ENCODE measurements around the gene MRPL46.

Gene MRPL46

DNA sequence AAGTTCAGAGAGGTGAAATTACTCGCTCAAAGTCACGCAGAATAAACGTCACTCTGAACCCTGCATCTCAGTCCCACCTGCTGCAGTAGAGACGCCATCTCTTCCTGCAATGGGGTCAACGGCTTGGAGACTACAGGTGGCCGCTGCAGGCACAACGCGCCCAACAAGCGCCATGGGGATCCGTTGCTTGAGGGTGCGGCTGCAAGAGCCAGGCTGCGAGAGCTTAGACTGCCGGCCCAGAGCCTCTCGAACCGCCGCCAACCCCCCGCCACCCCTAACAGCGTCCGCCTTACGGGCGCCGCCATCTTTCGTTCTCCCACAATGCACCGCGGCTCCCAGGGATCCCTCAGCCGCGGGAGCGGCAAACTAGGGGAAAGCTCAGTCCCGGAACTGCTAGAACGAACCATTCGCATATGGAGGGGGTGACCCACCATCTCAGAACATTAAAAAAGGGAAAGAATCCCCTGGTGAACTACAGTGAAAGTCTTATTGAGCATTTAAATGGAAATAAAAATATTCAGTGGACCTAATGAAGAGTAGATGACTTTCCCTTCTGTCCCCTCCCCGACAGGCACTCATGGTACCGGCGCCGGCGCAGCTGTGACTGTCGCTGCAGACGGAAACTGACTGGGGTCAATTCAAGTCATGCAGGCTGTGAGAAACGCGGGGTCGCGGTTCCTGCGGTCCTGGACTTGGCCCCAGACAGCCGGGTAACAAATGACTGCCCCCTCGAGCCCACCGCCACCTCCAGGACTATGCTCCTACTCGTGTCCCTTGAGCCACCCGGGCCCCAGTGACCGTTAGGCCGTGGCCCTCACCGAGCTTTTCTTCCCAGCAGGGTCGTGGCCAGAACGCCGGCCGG lies at the start of gene MRPL46, which contains the start of gene MRPS11:
MRPL46 (minus strand) TSS at position 316 of the 862 bp plus-strand sequence; CDS start at position 305, 11 bp downstream.
MRPS11 (plus strand) TSS at position 636 of the 862 bp plus-strand sequence; CDS start at position 646, 10 bp downstream.
- DNase-seq, result peak; percentile 85

DNA sequence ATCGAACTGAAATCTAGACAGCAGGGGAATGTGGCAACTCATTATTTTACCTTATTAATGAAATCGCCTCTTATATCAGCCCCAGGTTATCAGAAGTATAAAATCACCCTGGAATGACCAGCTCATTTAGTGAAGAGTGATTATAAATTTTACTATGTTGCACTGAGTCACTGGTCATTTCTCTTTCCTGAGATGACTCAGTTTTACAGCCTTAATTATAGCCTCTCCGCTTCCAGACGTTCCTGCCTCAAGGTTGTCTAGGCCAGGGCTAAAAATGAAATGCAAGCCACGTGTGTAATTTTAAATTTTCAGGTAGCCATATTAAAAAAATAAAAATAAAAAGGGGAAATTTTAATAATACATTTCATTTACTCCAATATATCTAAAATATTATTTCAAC lies 46.0 kb upstream of the MRPL46 start:
- peak; percentile 49 for DNase-seq

- DNase-seq, result peak; percentile 36
These were observed 45.4 kb upstream of the MRPL46 start for GRCh38 chr15:88512601-88513000.

DNA sequence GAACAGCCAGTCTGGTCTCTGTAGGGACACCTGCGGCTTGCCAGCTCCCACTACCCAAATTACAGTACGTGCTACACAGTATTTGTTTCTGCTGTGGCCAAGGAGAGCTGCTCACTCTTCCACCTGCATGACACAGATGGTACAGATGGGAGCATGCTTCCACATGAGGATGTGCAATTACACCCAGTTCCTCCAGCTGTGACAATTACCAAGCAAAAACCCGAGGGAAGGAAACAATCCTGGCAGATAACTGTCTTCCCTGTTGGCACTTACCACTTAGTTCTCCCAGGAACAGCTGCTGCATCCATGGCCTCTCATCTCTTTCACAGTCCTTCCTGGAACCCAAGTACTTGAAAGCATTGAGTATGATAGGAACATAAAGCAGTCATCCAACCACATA lies 44.9 kb upstream of the MRPL46 start:
- no peak for DNase-seq

DNA sequence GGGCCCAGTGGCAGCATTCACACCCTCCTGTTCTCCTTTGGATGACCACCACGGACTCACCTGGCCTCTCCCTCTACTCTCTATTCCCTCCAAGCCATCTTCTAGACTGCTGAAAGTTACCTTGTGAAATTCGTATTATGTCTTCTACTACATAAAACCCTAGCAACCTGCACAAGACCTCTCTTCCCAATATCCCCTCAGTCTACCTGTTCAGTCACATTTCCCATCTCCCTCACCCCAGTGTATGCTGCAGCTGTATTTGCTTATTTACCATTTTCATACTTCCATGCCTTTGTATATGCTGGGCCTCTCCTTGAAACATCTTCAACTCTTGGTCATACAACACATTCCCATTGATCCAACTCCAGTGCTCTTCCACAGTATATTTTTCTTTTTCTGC lies 44.0 kb upstream of the MRPL46 start:
- no peak for DNase-seq

- no peak for DNase-seq
These were observed 42.8 kb upstream of the MRPL46 start for GRCh38 chr15:88509964-88510363.

DNA sequence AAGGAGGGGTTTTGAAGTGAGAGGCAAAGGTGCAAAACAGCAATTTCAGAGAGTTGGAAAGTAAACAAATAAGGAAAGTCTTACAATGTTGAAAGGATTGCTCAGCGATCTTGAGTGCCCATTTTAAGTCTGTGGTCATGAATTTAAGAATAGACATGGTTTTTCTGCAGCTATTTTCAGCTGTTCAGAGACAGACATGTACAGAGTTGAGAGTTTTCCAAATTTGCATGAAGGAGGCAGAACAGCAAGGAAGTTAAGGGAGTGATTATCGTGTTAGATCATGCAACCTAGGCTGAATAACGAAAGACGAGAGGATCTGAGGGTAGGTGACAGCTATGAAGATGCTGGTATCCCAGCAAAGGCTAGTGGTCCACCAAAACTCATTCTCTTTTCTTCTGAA lies 42.1 kb upstream of the MRPL46 start:
- DNase-seq, result no peak

- no peak for DNase-seq
These were observed 39.4 kb upstream of the MRPL46 start for GRCh38 chr15:88506628-88507027.

DNA sequence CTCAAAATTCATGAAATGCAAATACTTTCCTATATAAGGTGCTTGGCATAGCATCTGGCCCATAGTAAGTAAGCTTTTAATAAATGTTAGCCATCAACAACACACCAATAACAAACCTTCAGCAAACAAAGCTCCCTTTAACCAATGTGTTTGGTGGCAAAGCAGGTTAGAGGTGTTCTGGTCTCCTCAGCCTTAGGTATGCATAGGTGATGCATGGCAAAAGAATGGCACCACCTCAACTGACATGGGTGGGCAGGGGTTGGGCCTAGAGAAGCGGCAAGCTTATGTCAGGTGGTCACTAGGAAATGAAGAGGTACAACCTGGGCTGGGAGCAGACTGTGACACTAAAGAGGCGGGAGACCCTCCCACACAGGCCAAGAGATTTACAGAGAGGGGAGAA lies 38.5 kb upstream of the MRPL46 start:
- DNase-seq, result no peak

GRCh38 chr15:88504445-88504844 lies 37.3 kb upstream of the MRPL46 start:
- no peak for DNase-seq

DNA sequence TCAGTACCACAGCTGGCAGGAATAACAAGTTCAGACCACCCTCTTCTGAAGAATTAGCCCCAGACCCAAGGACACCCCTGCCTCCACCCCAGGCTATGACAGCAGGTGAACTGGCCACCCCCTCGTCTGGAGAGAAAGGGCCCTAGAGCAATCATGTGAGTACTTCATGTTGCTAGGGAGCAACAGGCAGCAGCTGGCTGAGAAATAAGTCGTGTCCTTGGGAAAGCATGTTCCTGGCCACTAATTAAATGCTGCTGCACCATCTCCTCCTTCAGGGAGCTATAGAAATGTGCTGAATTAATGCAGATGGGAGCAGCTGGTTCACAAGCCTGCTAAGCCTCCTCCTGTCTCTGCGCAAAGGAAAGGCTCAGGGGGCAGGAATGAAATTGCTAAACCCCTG lies 31.8 kb upstream of the MRPL46 start:
- DNase-seq, result no peak

- DNase-seq, result no peak
These were observed 30.0 kb upstream of the MRPL46 start for GRCh38 chr15:88497109-88497765.

DNA sequence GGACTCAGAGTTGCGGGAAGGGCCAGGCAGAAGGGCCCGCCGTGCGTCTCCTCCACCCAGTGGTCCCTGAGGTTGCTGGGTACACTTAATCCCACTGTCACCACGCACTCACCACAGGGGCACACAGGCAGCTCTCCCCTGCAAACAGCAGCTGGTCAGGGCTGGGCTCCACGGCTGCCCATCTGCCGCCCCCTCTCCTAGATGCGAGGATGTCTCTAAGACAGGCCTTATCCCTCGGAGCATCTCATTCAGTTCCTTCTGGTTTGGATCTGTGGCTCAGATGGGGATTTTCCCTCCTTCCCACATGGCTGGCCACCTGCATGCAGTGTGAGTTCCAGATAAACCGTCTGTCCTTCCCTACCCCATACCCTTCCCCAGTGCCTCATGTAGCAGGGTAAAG lies 26.7 kb upstream of the MRPL46 start:
- no peak for DNase-seq

GRCh38 chr15:88491158-88491557 lies 24.0 kb upstream of the MRPL46 start:
- no peak for DNase-seq

DNA sequence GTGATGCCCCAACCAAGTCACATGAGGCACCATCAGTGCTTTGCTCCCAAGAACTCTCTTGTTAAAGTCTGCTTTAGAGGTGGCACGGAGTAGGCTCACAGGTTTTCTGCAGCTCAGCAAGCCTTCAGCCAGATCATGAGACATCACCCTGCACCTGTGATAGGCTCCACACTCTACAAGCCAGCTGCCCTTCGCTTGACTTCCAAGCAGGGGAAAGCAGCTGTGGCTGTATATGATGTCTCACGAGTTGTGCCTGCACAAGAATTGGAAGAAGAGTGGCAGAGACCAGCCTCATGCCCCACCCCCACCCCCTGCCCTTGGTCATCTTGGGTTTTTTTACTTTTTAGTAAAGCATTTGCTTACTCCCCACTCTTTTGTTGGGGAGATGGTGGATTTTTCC lies 22.8 kb upstream of the MRPL46 start:
- no peak for DNase-seq

DNA sequence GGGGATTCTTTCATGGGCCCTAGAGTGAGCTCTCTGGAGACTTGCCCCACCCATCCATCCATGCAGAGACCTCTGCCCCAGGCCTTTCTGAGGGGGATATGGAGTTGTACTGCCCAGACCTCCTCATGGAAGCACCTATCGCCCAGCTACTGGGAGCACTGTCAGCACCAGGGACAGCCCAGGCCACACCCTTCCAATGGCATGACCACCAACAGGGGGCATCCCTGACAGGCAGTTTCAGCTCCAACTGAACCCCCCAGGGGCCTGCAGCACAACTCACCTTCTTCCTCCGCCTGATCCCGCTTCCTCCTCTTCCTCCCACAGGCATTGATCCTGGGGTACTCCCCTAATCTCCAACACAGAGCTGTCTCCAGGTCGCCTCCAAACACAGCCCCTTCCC lies 22.1 kb upstream of the MRPL46 start:
- no peak for DNase-seq

DNA sequence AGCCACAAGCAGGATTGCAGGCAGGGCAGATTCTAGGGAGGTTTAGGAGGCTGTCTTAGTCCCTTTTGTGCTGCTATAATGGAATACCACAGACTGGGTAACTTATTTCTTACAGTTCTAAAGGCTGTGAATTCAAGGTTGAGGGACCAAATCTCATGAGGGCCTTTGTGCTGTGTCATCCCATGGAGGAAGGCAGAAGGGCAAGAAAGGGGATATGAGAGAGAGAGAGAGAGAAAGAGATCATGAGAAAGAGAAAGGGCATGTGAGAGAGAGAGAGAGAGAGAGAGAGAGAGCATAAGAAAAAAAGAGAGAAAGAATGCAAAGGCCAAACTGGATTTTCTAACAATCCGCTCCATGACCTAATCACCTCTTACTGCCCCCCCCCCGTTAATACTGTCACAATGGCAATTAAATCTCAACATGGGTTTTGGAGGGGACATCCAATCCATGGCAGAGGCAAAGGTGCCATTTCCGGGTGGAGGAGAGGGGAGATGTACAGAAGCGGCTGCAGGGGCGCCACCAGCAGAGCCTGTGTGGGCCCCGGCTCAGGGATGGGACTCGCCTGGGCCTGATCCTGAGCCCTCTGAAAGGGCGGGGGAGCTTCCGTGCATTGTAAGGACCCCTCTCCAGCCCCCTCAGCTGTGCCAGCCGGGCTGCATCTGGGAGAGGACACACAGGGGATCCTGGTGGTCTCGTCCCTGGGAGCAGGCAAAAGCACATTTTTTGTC lies 20.8 kb upstream of the MRPL46 start:
- no peak for DNase-seq

- no peak for DNase-seq
These were observed 20.1 kb upstream of the MRPL46 start for GRCh38 chr15:88487178-88487795.

DNA sequence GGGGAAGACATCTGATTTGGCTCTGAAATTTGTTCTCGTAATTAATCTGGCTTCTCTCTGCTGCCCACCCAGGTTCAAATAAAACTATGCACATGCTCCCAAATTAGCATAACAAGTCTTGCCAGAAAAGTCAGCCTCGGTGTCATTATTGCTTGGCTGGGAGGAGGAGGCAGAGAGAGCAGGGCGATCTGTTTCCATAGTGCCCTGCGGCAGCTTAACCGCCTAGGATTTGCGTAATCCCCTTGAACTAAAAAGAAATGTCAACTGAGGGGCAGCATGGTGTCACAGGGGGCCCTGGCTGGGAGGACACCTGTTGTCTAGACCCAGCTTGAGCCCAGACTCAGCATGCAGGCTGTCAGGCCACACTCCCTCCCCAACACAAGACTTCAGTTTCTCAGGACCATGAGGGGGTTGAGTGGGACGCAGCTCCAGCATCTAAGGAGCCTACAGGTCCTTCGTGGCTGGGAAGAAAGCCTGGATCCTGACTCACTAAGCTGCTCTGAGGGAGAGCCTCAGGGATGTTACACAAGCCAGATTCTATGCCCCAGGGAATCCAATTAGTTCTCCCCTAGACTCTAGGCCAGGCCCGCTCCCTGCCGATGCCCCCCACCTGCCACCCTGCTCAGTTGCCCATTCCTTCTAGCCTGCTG lies 17.6 kb upstream of the MRPL46 start:
- peak; percentile 43 for DNase-seq

GRCh38 chr15:88482263-88482662 lies 15.1 kb upstream of the MRPL46 start:
- DNase-seq, result no peak

DNA sequence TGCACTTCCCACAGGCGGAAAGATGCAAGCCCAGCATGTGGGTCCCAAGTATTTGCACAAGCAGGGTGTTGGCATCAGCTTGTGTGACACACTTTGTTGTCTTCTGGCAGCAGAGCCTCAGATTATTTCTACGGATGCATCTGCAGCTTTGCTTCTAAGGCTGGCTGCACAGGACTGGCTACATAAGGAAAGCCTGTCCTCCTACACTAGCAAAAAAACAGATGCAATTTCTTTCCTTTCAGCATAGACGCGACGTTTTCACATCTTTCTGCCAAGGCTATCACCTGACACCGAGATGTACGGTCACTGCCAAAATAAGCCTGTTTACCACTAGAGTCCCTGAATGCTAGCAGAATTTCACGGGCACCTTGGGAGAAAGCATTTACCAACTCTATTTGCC lies 13.8 kb upstream of the MRPL46 start:
- no peak for DNase-seq

DNA sequence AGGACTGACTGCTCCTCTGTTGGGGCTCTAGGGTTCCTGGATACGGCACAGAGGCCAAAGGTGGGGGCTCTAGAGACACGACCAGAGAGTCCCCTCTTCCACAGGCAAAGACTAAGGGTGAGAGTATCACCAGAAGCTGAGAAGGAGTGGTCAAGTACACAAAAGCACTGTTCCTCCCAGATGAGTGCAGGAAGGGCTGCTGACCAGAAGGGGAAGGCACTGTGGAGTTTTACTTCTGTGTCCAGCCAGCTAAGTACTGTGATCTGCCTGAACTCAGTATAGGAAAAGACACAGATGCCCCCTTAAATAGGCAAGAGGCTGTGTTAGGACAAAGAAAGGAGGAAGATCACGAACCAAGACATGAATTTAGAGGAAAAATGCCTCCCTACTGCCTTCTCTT lies 12.0 kb upstream of the MRPL46 start:
- DNase-seq, result no peak

GRCh38 chr15:88477904-88478303 lies 10.7 kb upstream of the MRPL46 start:
- DNase-seq, result no peak
